Activated T-cell treated with anti-CD3 and anti-CD28 coated beads, Interleukin-2, amount 50 U/mL, for 1 hour (primary cell): ENCODE measurements around the gene TCP10L.
"Not testable (repeated sequence)": the region's sequence is repeated elsewhere in the genome, so short reads cannot be mapped to it uniquely, and the experiment has no call there.

Experiments used
- DNase-seq: peaks from one replicate; pipeline ENCODE4 v3.0.0-alpha.2; 2020

Gene TCP10L, protein sequence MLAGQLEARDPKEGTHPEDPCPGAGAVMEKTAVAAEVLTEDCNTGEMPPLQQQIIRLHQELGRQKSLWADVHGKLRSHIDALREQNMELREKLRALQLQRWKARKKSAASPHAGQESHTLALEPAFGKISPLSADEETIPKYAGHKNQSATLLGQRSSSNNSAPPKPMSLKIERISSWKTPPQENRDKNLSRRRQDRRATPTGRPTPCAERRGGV

GRCh38 chr21:32585042-32585710 is at the start of gene TCP10L:
TCP10L (minus strand) TSS chr21:32585523; CDS start chr21:32584304, 1,219 bp downstream.
- DNase-seq: no peak

DNA sequence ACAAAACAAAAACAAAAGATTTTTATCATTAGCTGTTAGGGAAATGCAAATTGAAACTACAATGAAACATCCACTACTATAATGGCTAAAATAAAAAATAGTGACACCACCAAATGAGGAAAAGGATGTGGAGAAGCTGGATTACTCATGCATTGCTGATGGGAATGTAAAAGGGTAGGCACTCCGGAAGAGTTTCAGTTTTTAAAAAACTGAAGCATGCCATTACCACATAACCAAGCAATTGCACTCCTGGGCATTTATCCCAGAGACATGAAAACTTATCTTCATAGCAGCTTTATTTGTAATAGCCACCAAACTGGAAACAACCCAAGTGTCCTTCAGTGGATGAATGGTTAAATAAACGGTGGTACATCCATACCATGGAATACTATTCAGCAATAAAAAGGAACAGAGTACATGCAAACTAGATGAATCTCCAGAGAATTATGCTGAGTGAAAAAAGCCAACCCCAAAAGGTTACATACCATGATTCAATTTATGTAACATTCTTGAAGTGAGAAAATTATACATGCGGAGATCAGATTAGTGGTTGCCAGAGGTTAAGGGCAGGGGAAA is 41.4 kb upstream of the TCP10L start:
- no peak for DNase-seq

GRCh38 chr21:32618218-32618617 is 32.9 kb upstream of the TCP10L start:
- DNase-seq: not testable (repeated sequence)

- DNase-seq: no peak
Measured at GRCh38 chr21:32613436-32614043, 28.2 kb upstream of the TCP10L start.

GRCh38 chr21:32612999-32613337 is 27.6 kb upstream of the TCP10L start:
- no peak for DNase-seq

- peak; percentile 89 for DNase-seq
Measured at GRCh38 chr21:32612075-32612998, 27.0 kb upstream of the TCP10L start, which contains the start of gene CFAP298. CFAP298 (minus strand) TSS chr21:32612377; CDS start chr21:32612243, 134 bp downstream.

- peak; percentile 38 for DNase-seq
Measured at GRCh38 chr21:32611471-32611997, 26.2 kb upstream of the TCP10L start.

DNA sequence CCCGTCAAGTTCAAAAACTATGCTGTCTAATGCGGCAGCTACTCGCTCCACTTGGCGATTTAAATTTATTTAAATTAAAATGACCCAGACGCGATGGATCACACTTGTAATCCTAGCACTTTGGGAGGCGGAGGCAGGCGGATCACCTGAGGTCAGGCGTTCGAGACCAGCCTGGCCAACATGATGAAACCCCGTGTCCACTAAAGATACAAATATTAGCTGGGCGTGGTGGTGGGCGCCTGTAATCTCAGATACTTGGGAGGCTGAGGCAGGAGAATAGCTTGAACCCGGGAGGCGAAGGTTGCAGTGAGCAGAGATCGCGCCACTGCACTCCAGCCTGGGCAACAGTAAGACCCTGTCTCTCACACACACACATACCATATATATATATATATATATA is 25.6 kb upstream of the TCP10L start:
- DNase-seq: not testable (repeated sequence)

- DNase-seq: no peak
Measured at GRCh38 chr21:32608851-32609250, 23.5 kb upstream of the TCP10L start.

- DNase-seq: no peak
Measured at GRCh38 chr21:32605469-32605868, 20.1 kb upstream of the TCP10L start.

GRCh38 chr21:32604464-32604863 is 19.1 kb upstream of the TCP10L start:
- no peak for DNase-seq

DNA sequence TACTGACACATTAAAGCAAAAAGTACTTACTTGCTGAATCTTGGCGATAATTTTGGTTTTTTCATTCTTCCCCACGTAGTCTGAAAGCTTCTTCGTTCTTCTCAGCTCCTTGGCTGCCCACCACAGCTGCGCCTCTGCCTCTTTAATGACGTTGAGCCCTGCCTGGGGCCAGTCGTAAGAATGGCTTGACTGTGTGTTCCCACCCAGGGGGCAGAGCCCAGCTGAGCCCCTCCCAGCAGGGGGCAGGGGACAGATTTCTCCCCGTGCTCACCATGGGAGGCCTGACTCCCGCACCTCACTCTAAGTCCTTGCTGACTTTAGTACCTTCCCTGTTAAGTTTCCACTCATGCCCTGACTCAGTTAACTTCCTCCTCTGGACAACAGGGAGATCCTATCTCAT is 17.8 kb upstream of the TCP10L start:
- DNase-seq: no peak

DNA sequence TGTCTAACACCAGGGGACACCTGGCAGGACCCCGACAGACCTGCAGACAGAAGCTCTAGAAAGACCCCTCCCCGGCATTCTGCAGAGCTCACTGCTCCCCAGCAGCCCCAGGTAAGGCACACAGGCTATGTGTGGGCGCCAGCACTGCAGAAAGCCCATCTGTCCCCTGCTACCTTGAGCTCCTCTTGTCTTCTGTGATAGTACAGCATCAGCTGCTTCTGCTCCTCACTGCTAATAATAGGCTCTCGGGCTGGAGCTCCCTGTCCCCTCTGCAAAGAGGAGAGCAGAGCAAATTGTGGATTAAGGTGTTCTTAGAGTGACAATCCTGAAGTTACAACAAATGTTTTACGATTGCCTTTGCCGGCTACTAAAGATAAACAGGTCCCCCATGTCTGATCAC is 16.8 kb upstream of the TCP10L start:
- no peak for DNase-seq

DNA sequence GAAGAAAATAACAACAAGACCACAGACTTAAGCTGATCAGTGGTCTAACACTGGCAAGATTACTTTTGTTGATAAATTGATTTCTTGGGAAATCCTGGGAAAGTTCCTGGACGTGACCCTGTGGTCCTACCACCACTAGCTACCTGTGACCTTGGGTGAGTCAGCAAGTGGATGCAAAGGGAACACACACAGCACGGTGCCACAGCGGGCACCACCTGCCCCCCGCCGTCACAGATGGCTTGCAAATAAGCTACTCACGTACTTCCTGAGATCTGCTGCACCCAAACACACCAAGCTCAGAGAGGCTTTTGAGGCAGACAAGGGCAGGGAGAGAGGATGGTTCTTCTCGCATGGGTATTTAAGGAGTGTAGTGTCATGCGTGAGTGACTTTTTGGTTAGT is 14.2 kb upstream of the TCP10L start:
- no peak for DNase-seq

DNA sequence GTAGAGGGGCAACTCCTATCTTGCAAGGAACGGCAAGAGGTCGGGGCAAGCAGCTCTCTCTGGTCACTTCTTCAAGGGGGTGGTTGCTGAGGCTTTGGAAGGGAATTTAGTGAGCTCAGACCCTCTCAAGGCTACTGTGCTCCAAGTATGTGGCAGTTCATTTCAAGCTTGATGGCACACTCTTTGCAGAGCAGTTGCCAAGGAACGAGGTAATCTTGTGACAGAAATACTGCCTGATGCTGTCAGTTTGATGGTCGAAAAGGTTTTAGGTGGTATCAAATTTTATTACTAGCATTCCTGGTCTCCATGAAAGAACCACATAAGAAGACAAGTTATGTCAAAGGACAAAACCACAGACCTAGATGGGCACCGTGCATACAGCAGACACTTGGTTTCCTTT is 13.8 kb upstream of the TCP10L start:
- no peak for DNase-seq

- DNase-seq: no peak
Measured at GRCh38 chr21:32597205-32597604, 11.9 kb upstream of the TCP10L start.

- no peak for DNase-seq
Measured at GRCh38 chr21:32595431-32595830, 10.1 kb upstream of the TCP10L start.

- no peak for DNase-seq
Measured at GRCh38 chr21:32593690-32594089, 8.4 kb upstream of the TCP10L start.

- no peak for DNase-seq
Measured at GRCh38 chr21:32592929-32593502, 7.7 kb upstream of the TCP10L start.

- DNase-seq: no peak
Measured at GRCh38 chr21:32590130-32590529, 4.8 kb upstream of the TCP10L start.

DNA sequence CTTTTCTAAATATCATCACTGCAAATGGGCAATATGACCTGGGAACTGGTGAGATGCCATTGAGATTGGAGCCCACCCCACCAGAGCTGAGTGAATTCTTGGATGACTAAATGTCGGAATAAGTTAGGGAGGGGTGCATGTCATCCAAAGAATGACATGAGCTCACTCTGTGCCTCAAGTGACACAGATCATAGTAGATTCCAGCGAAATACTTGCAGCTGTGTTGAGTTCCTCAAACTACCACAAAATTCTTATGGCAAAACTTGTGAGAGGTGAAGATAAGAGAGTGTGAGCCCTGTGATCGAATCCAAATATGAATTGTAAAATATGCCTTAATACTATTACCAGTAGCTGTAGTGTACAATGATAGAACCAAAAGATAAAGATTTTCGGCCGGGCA is 2.3 kb upstream of the TCP10L start:
- DNase-seq: no peak

DNA sequence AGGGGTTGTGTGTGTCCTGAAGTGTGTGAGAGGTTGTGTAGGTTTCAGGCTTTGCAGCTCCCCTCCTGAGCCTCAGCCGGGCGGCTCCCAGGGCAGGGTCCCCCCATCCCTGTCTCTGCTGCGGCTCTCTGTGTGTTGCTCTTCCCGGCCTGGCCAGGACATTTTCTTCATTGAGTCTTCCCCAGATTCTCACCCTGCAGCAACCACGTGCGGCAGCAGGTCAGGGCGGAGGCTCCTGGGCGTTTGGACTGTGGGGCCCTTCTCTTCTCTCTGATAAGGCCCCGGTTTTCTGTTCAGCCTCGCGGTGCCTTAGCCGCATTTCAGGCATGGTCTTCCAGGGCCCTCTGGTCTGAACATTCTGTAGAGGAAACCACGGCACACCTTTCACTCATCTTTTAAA is 1.8 kb upstream of the TCP10L start:
- DNase-seq: no peak
